ENCODE measurements around the gene JMJD6. TPM values are rescaled to one million over a fixed set of nuclear protein-coding genes. Genes with fewer than 3 reads are reported as not detected.

Gene JMJD6
- total and polyA plus RNA-seq, 11 donors: 30.1 to 75.6 (median 39.1) TPM

DNA sequence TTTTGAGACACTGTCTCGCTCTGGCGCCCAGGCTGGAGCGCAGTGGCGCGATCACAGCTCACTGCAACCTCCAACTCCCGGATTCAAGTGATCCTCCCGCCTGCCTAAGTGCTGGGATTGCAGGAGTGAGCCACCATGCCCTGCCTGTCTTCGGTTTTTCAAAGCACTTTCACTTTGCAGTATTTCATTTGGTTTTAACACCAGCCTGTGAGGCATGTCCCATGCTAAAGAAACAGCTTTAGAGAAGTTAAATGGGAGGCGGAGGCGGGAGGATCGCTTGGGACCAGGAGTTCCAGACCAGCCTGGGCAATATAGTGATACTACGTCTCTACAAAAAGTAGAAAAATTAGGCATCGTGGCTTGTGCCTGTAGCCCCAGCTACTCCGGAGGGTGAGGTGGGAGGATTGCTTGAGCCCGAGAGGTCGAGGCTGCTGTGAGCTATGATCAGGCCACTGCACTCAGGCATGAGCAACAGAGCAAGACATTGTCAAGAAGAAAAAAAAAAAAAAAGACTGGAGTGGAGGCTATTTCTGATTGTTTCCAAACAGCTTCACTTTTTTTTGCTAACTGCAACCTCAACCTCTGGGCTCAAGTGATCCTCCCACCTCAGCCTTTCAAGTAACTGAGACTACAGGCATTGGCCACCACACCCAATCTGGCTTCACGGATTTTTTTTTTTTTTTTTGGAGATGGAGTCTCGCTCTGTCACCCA, 1.5 kb upstream of the JMJD6 start:
- peaks cover 0 to 65% (median 52%) of the 10 kb centered on the region in 9 donors for H3K36me3 ChIP-seq
- TF ChIP-seq POLR2A (IDR thresholded peaks at IDR 0.05): no peak
- TF ChIP-seq, protein P1, sequence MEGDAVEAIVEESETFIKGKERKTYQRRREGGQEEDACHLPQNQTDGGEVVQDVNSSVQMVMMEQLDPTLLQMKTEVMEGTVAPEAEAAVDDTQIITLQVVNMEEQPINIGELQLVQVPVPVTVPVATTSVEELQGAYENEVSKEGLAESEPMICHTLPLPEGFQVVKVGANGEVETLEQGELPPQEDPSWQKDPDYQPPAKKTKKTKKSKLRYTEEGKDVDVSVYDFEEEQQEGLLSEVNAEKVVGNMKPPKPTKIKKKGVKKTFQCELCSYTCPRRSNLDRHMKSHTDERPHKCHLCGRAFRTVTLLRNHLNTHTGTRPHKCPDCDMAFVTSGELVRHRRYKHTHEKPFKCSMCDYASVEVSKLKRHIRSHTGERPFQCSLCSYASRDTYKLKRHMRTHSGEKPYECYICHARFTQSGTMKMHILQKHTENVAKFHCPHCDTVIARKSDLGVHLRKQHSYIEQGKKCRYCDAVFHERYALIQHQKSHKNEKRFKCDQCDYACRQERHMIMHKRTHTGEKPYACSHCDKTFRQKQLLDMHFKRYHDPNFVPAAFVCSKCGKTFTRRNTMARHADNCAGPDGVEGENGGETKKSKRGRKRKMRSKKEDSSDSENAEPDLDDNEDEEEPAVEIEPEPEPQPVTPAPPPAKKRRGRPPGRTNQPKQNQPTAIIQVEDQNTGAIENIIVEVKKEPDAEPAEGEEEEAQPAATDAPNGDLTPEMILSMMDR (IDR thresholded peaks at IDR 0.05): no peak
- 62 to 71% (median 67%) methylated on average over 18 of the region's 18 CpGs for WGBS, 4 donors

DNA sequence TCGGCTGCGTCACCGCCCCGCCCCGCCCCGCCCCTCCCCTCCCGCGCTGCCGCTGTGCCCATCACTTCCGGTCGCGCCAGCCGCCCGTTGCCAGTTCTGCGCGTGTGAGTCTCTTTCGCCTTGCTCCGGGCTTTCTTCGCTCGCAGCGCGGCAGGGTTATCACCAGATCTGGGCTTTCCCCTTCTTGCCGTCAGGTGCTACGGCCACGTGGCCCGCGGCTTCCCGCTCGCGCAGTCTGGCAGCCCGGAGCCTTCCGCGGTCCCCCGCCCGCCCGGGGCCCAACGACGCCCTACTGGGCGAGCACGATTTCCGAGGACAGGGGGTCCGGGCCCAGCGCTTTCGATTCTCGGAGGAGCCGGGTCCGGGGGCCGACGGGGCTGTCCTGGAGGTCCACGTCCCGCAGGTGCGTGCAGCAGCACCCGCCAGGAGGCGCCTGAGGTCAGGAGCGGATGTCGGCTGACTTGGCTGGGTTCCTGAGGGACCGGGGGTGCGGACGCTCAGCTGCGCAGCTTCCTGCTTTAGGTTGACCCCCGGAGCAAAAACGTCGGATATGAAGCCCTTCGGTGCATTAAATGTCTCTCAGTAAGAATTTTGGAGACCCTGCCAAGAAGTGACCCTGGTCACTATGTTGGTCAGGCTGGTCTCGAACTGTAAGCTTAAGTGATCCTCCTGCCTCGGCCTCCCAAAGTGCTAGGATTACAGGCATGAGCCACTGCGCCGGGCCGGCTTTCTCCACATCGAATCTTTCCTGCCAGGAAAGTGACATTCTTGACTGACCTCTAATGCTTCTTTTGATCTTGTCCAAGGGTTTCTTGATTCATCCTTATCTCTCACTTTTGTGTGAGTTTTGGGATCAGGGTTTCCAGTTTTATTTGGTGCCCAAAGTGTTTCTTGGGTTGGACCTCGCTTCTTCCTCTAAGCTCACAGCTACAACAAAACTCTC, 641 bp upstream of the JMJD6 start, which contains the start of gene METTL23:
Gene METTL23 (plus strand): TSS at position 64 of the 943 bp plus-strand sequence. CDS start 2,872 bp downstream, outside the sequence.
- WGBS, 4 donors: 2 to 6% (median 3%) methylated on average over 26 to 71 of the region's 71 CpGs
- peaks cover 6 to 74% (median 46%) of the 10 kb centered on the region in 12 donors for H3K4me1 ChIP-seq

More for the DNA sequence above, 1.5 kb upstream of the JMJD6 start:
- H3K27ac ChIP-seq: peak overlapping the region; percentile 96 to 100 (median 98)
- intact Hi-C loops (cut with DNase I): loop anchor here in 4 of 10 donors (5.0 to 10.0 kb wide), 3 partner anchors 54 to 171 kb away; a partner anchor contains a TSS
- H3K4me3 ChIP-seq: peak overlapping the region in 11 of 12 donors; percentile 71 to 99 (median 89)
- H3K4me1 ChIP-seq: peaks cover 6 to 77% (median 48%) of the 10 kb centered on the region in 12 donors
- no peaks in the 10 kb centered on the region for H3K27me3 ChIP-seq
- DNase-seq (no peak), ATAC-seq (no peak)
- H3K9me3 ChIP-seq: no peaks in the 10 kb centered on the region

DNA sequence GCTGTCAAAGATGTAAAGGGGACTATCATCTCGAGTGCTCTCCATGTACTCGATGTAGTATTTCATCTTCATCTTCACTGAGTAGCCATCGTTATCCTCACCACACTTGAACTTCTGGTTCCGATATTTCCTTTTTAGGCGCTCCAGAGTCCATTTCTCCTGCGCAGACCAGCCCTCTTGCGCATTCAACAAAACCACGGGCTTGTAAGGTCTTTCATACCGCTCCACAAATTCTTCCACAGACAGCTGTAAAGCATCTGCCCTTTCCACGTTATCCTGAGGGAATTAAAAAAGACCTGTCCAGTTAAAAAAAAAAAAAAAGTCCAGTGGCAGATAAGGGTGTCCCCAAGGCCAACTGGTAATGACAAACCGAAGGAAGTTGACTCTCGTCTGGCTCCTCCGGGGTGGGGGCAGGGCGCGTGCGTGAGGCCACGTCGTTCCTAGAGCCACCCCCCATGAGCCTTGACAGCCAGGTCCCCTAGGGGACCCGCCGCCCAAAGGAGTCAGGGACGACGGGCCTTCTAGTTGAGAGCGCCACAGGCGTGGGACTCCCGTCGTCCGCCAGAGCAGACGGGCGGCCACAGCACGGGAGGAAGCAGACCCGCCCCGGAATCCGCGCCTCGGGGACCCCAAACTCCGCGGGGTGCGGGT, 701 bp downstream of the JMJD6 start:
- TF ChIP-seq, protein P1 (IDR thresholded peaks at IDR 0.05): no peak
- TF ChIP-seq POLR2A (IDR thresholded peaks at IDR 0.05): no peak
- peaks cover 0 to 65% (median 54%) of the 10 kb centered on the region in 9 donors for H3K36me3 ChIP-seq
- 2 to 3% (median 3%) methylated on average over 25 to 38 of the region's 38 CpGs for WGBS, 4 donors
- peak overlapping the region; percentile 96 to 100 (median 98) for H3K27ac ChIP-seq
- peak overlapping the region; percentile 71 to 99 (median 88) for H3K4me3 ChIP-seq
- DNase-seq (peak; percentile 83 to 89 (median 85)), ATAC-seq (peak in 3 of 4 donors; percentile 48 to 64 (median 58))
- H3K4me1 ChIP-seq: peaks cover 9 to 75% (median 55%) of the 10 kb centered on the region in 12 donors
- no peaks in the 10 kb centered on the region for H3K27me3 ChIP-seq
- intact Hi-C loops (cut with DNase I): loop anchor here in 4 of 10 donors (1.0 to 10.0 kb wide), 4 partner anchors 12 to 168 kb away; partner anchors contain the start of gene SRSF2 (in 1 of the 4)
- no peaks in the 10 kb centered on the region for H3K9me3 ChIP-seq

More for the DNA sequence above, 641 bp upstream of the JMJD6 start, which contains the start of gene METTL23:
- DNase-seq (peak; percentile 87 to 93 (median 90)), ATAC-seq (peak; percentile 27 to 64 (median 61))
- intact Hi-C loops (cut with DNase I): loop anchor here in 4 of 10 donors (1.0 to 10.0 kb wide), 4 partner anchors 10 to 170 kb away; partner anchors contain the start of gene SRSF2 (in 1 of the 4)
- Histone ChIP-seq H3K9me3 (no peaks in the 10 kb centered on the region), H3K27me3 (no peaks in the 10 kb centered on the region), H3K36me3 (peaks cover 0 to 64% (median 52%) of the 10 kb centered on the region in 9 donors), H3K4me3 (peak within 1 kb of the TSS; percentile 71 to 99 (median 88)), H3K27ac (peak within 1 kb of the TSS; percentile 96 to 100 (median 98))
- TF ChIP-seq, protein P1 (IDR thresholded peaks at IDR 0.05): peak; percentile 55 to 92 (median 68)
- TF ChIP-seq POLR2A (IDR thresholded peaks at IDR 0.05): no peak
